ENCODE results near the gene IGFBP2. TPM values are rescaled to one million over a fixed set of nuclear protein-coding genes. Genes with fewer than 3 reads are reported as not detected.

Gene IGFBP2
- total RNA-seq, 1 experiment from 2014 or later: 363 TPM

GRCh38 chr2:216693414-216694080 lies 60.3 kb downstream of the IGFBP2 start:
- peaks cover 5% of the 10 kb centered on the region; the same call in 1 of the 2 replicates for H3K4me1 ChIP-seq (ENCODE audit: insufficient read depth, low read length)
- no peak overlapping the region for H3K27ac ChIP-seq (ENCODE audit: insufficient read length, low read depth, low read length)

More at GRCh38 chr2:216693414-216694080, 60.3 kb downstream of the IGFBP2 start:
- no peak overlapping the region for H4K91ac ChIP-seq (ENCODE audit: insufficient read length, low read depth, low read length)
- no peak overlapping the region for H3K56ac ChIP-seq (ENCODE audit: insufficient read length, low read depth, low read length)
- H3K27me3 Mint-ChIP-seq (ENCODE audit: low read depth): peaks cover 89% of the 10 kb centered on the region
- H4K8ac ChIP-seq (replicated peaks; ENCODE audit: insufficient read length, low read depth, low read length): no peak overlapping the region
- no peaks in the 10 kb centered on the region; a peak in 2 of 5 replicates for H3K9me3 Mint-ChIP-seq
- TF ChIP-seq CTCF (conservative IDR thresholded peaks at IDR 0.05): no peak
- no peaks in the 10 kb centered on the region for H3K9me3 ChIP-seq (ENCODE audit: control insufficient read depth, low read depth, low read length)
- no peak overlapping the region for H3T11ph ChIP-seq (ENCODE audit: low read length)
- WGBS (ENCODE audit: extremely low coverage, insufficient read length, low lambda C conversion rate): no CpG with 5 or more reads among the region's 15 CpGs
- H2AK5ac ChIP-seq (ENCODE audit: insufficient read length, low read length): no peak overlapping the region
- H3K36me3 Mint-ChIP-seq (ENCODE audit: insufficient read depth in 1 of 3, low read depth in 3 of 3): no peaks in the 10 kb centered on the region
- H2BK120ac ChIP-seq (ENCODE audit: low read depth, low read length, poor library complexity, severe bottlenecking): no peak overlapping the region
- no peak overlapping the region for H2BK15ac ChIP-seq (ENCODE audit: low read depth, low read length)
- H3K4me2 ChIP-seq (ENCODE audit: insufficient read depth, insufficient read length, low read length): peak overlapping the region; percentile 55
- H3K4ac ChIP-seq (ENCODE audit: low read depth, low read length): no peak overlapping the region
- H3K9ac ChIP-seq (ENCODE audit: extremely low read depth, insufficient read length, low read length): no peak overlapping the region
- no peak overlapping the region for H2AFZ ChIP-seq (ENCODE audit: low read length)
- H4K5ac ChIP-seq (ENCODE audit: insufficient read length, low read depth, low read length): no peak overlapping the region
- H4K20me1 ChIP-seq (ENCODE audit: control insufficient read depth, insufficient read depth, insufficient read length): no peaks in the 10 kb centered on the region
- H2BK20ac ChIP-seq (ENCODE audit: low read depth, low read length, poor library complexity, severe bottlenecking): no peak overlapping the region
- H2BK12ac ChIP-seq (ENCODE audit: insufficient read length, low read depth, low read length): no peak overlapping the region
- H3K18ac ChIP-seq (ENCODE audit: insufficient read length, low read depth, low read length): no peak overlapping the region
- H3K23me2 ChIP-seq (ENCODE audit: insufficient read length, low read depth, low read length, poor library complexity, severe bottlenecking): peaks cover 34% of the 10 kb centered on the region
- H3K23ac ChIP-seq (ENCODE audit: insufficient read length, low read depth, low read length): no peak overlapping the region
- H3K14ac ChIP-seq (ENCODE audit: insufficient read depth, low read length): no peak overlapping the region
- H2BK5ac ChIP-seq (ENCODE audit: insufficient read length, low read length): no peak overlapping the region
- peak overlapping the region in 1 of 3 experiments; percentile 70; a peak in 1 of 7 replicates for H3K27ac Mint-ChIP-seq
- DNase-seq: no peak
- peak overlapping the region; percentile 65 to 89 for H3K4me3 Mint-ChIP-seq
- H3K79me2 ChIP-seq (ENCODE audit: insufficient read depth, low read length): no peaks in the 10 kb centered on the region
- H3K79me1 ChIP-seq (ENCODE audit: insufficient read depth, low read depth, low read length, poor library complexity, severe bottlenecking): no peaks in the 10 kb centered on the region
- H3K27me3 ChIP-seq (ENCODE audit: insufficient read depth, low read length): peaks cover 3% of the 10 kb centered on the region; the same call in 1 of the 2 replicates
- peaks cover 47 to 67% of the 10 kb centered on the region in 2 experiments for H3K4me1 Mint-ChIP-seq
